EL (cell line): Measurements from ENCODE around the gene NCDN.

Experiments
- DNase-seq: peaks from one replicate; pipeline ENCODE4 v3.0.0-alpha.2; 2016

NCDN gene

GRCh38 chr1:35555212-35555584, 2.4 kb upstream of the NCDN start:
- no peak for DNase-seq

GRCh38 chr1:35555601-35556477, 1.8 kb upstream of the NCDN start:
- DNase-seq = peak; percentile 83

GRCh38 chr1:35556484-35557117, 998 bp upstream of the NCDN start:
- no peak for DNase-seq

GRCh38 chr1:35557118-35557610, 435 bp upstream of the NCDN start, which contains the start of gene KIAA0319L:
Gene KIAA0319L, minus strand, starts transcription at chr1:35557403. Its CDS starts 2,912 bp downstream, at chr1:35554491.
- peak; percentile 74 for DNase-seq

GRCh38 chr1:35558374-35559316, 1.0 kb downstream of the NCDN start:
- DNase-seq = peak; percentile 25

- no peak for DNase-seq
These were observed 1.8 kb downstream of the NCDN start for GRCh38 chr1:35559317-35559944.

- no peak for DNase-seq
These were observed 2.9 kb downstream of the NCDN start for GRCh38 chr1:35560256-35561225.

GRCh38 chr1:35561297-35561971, 3.8 kb downstream of the NCDN start:
- DNase-seq = no peak

GRCh38 chr1:35561972-35562680, 4.5 kb downstream of the NCDN start:
- no peak for DNase-seq

- no peak for DNase-seq
These were observed 5.6 kb downstream of the NCDN start for GRCh38 chr1:35563166-35563565.

- peak; percentile 81 for DNase-seq
These were observed 6.7 kb downstream of the NCDN start for GRCh38 chr1:35564037-35564883.

GRCh38 chr1:35564884-35565741, 7.5 kb downstream of the NCDN start:
- no peak for DNase-seq

- no peak for DNase-seq
These were observed 8.1 kb downstream of the NCDN start for GRCh38 chr1:35565742-35566133.

GRCh38 chr1:35567947-35568558, 10.5 kb downstream of the NCDN start:
- DNase-seq = no peak

GRCh38 chr1:35568975-35569395, 11.4 kb downstream of the NCDN start:
- DNase-seq = peak; percentile 68

- peak; percentile 42 for DNase-seq
These were observed 12.3 kb downstream of the NCDN start for GRCh38 chr1:35569936-35570335.

- DNase-seq = no peak
These were observed 13.1 kb downstream of the NCDN start for GRCh38 chr1:35570589-35571137.
